Measurements from ENCODE around the gene KRTAP10-8. TPM values are rescaled to one million over a fixed set of nuclear protein-coding genes. Genes with fewer than 3 reads are reported as not detected.

Gene KRTAP10-8
- total RNA-seq, 2 donors from 2014 or later = not detected

- Histone ChIP-seq H3K36me3 (no peaks in the 10 kb centered on the region), H3K27me3 (no peaks in the 10 kb centered on the region), H3K27ac (no peak overlapping the region), H3K4me3 (no peak overlapping the region), H3K9me3 (no peaks in the 10 kb centered on the region), H3K9ac (ENCODE audit: low read depth in 2 of 2, low read length in 2 of 2) (no peak overlapping the region), H3K4me1 (no peaks in the 10 kb centered on the region)
- intact Hi-C loops (cut with DNase I) = no loop called here
- no peak for TF ChIP-seq CTCF (IDR thresholded peaks at IDR 0.05)
- no peak for DNase-seq
These were observed 29.8 kb upstream of the KRTAP10-8 start for GRCh38 chr21:44582055-44582454.

GRCh38 chr21:44583089-44583799 lies 28.6 kb upstream of the KRTAP10-8 start:
- H3K27ac ChIP-seq = no peak overlapping the region
- DNase-seq = no peak
- H3K4me1 ChIP-seq = no peaks in the 10 kb centered on the region
- intact Hi-C loops (cut with DNase I) = no loop called here
- H3K9ac ChIP-seq (ENCODE audit: low read depth in 2 of 2, low read length in 2 of 2) = no peak overlapping the region
- no peak overlapping the region for H3K4me3 ChIP-seq
- H3K27me3 ChIP-seq = no peaks in the 10 kb centered on the region
- no peaks in the 10 kb centered on the region for H3K36me3 ChIP-seq
- TF ChIP-seq CTCF (IDR thresholded peaks at IDR 0.05) = no peak
- H3K9me3 ChIP-seq = no peaks in the 10 kb centered on the region

- Histone ChIP-seq H3K4me3 (no peak overlapping the region), H3K9ac (ENCODE audit: low read depth in 2 of 2, low read length in 2 of 2) (no peak overlapping the region), H3K36me3 (no peaks in the 10 kb centered on the region), H3K27me3 (no peaks in the 10 kb centered on the region), H3K4me1 (no peaks in the 10 kb centered on the region), H3K9me3 (no peaks in the 10 kb centered on the region), H3K27ac (no peak overlapping the region)
- intact Hi-C loops (cut with DNase I) = no loop called here
- TF ChIP-seq CTCF (IDR thresholded peaks at IDR 0.05) = no peak
- no peak for DNase-seq
These were observed 28.1 kb upstream of the KRTAP10-8 start for GRCh38 chr21:44583800-44584147.

GRCh38 chr21:44585892-44586291 lies 26.0 kb upstream of the KRTAP10-8 start:
- Histone ChIP-seq H3K9ac (ENCODE audit: low read depth in 2 of 2, low read length in 2 of 2) (no peak overlapping the region), H3K9me3 (no peaks in the 10 kb centered on the region), H3K4me3 (no peak overlapping the region), H3K36me3 (no peaks in the 10 kb centered on the region), H3K27ac (no peak overlapping the region), H3K27me3 (no peaks in the 10 kb centered on the region), H3K4me1 (no peaks in the 10 kb centered on the region)
- intact Hi-C loops (cut with DNase I) = no loop called here
- DNase-seq = no peak
- no peak for TF ChIP-seq CTCF (IDR thresholded peaks at IDR 0.05)

- H3K4me3 ChIP-seq = no peak overlapping the region
- intact Hi-C loops (cut with DNase I) = no loop called here
- H3K9me3 ChIP-seq = no peaks in the 10 kb centered on the region
- DNase-seq = no peak
- no peak for TF ChIP-seq CTCF (IDR thresholded peaks at IDR 0.05)
- H3K36me3 ChIP-seq = no peaks in the 10 kb centered on the region
- no peaks in the 10 kb centered on the region for H3K27me3 ChIP-seq
- no peak overlapping the region for H3K9ac ChIP-seq (ENCODE audit: low read depth in 2 of 2, low read length in 2 of 2)
- H3K27ac ChIP-seq = no peak overlapping the region
- H3K4me1 ChIP-seq = no peaks in the 10 kb centered on the region
These were observed 22.8 kb upstream of the KRTAP10-8 start for GRCh38 chr21:44589094-44589493.

Data from colonic mucosa (tissue), 4 donors.